Nephron progenitor cell (in vitro differentiated cells): ENCODE data around the gene PATJ.
"Not testable (repeated sequence)": the region's sequence is repeated elsewhere in the genome, so short reads cannot be mapped to it uniquely, and the experiment has no call there.

Experiments used
- DNase-seq: peaks from one replicate; pipeline ENCODE4 v3.0.0; 2021
- H3K27ac Mint-ChIP-seq: 2 replicates; pipeline ENCODE4 v1.8.0; 2021; ENCODE audit warnings: mild to moderate bottlenecking, moderate library complexity, mixed read lengths
- H3K27me3 Mint-ChIP-seq: 2 replicates; pipeline ENCODE4 v1.8.0; 2021; ENCODE audit warnings: mild to moderate bottlenecking, low read depth, mixed read lengths; ENCODE audit not compliant: poor library complexity
- H3K36me3 Mint-ChIP-seq: 2 replicates; pipeline ENCODE4 v1.8.0; 2021; ENCODE audit warnings: low read depth, mixed read lengths
- H3K4me1 Mint-ChIP-seq: 2 replicates; pipeline ENCODE4 v1.8.0; 2021; ENCODE audit warnings: mixed read lengths
- H3K4me3 Mint-ChIP-seq: 2 replicates; pipeline ENCODE4 v1.8.0; 2021; ENCODE audit warnings: mild to moderate bottlenecking, moderate library complexity, mixed read lengths
- H3K9me3 Mint-ChIP-seq: 2 replicates; pipeline ENCODE4 v1.8.0; 2021; ENCODE audit warnings: mild to moderate bottlenecking, moderate library complexity, mixed read lengths
- TF ChIP-seq, protein P1 (sequence below): fragments of 200-600 bp; sonication (generic); IDR thresholded peaks from 2 replicates; pipeline ENCODE4 v1.5.0; 2021; ENCODE audit warnings: antibody characterized with exemption

The PATJ gene

DNA sequence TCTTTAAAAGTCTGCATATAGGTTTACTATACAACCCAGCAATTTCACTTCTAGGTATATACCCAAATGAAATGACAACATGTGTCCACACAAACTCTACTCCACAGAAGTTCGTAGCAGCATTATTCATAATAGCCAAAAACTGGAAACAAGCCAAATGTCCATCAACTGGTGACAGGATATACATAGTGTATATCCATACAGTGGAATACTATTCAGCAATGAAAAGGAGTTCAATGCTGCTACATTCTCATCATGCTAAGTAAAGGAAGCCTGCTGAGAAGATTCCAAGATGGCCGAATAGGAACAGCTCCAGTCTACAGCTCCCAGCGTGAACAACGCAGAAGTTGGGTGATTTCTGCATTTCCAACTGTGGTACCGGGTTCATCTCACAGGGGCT is 200.6 kb downstream of the PATJ start:
- Mint-ChIP-seq H3K4me1 (no peaks in the 10 kb centered on the region), H3K9me3 (peaks cover 38% of the 10 kb centered on the region), H3K27me3 (no peaks in the 10 kb centered on the region), H3K36me3 (peaks cover 26% of the 10 kb centered on the region), H3K4me3 (no peak overlapping the region), H3K27ac (no peak overlapping the region)
- TF ChIP-seq, protein P1, sequence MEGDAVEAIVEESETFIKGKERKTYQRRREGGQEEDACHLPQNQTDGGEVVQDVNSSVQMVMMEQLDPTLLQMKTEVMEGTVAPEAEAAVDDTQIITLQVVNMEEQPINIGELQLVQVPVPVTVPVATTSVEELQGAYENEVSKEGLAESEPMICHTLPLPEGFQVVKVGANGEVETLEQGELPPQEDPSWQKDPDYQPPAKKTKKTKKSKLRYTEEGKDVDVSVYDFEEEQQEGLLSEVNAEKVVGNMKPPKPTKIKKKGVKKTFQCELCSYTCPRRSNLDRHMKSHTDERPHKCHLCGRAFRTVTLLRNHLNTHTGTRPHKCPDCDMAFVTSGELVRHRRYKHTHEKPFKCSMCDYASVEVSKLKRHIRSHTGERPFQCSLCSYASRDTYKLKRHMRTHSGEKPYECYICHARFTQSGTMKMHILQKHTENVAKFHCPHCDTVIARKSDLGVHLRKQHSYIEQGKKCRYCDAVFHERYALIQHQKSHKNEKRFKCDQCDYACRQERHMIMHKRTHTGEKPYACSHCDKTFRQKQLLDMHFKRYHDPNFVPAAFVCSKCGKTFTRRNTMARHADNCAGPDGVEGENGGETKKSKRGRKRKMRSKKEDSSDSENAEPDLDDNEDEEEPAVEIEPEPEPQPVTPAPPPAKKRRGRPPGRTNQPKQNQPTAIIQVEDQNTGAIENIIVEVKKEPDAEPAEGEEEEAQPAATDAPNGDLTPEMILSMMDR: no peak
- no peak for DNase-seq

GRCh38 chr1:61948685-61949084 is 206.4 kb downstream of the PATJ start:
- H3K27me3 Mint-ChIP-seq, DNase-seq, H3K27ac Mint-ChIP-seq, H3K4me3 Mint-ChIP-seq: not testable (repeated sequence)
- Mint-ChIP-seq H3K36me3 (peaks cover 10% of the 10 kb centered on the region), H3K9me3 (peaks cover 27% of the 10 kb centered on the region), H3K4me1 (peaks cover 11% of the 10 kb centered on the region)

DNA sequence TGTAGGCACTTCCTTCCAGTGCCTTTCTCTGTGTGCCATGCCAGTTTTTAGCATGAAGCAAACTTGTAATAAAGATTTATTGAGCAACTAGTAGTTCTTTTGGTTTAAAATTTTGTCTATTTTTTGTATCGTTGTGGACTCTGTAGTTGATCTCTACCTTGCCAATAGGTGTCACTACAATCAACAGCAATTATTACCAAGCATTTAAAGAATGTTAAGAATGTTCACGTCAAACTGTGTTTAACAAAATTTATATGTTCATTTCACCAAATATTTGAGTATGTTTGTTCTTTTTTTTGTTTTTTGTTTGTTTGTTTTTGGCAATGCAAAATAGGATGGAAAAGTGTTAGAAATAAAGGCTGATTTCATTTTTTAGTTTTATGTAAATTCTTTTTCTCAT is 208.1 kb downstream of the PATJ start:
- Mint-ChIP-seq H3K4me3 (no peak overlapping the region), H3K4me1 (peaks cover 11% of the 10 kb centered on the region), H3K27ac (no peak overlapping the region), H3K36me3 (no peaks in the 10 kb centered on the region), H3K27me3 (no peaks in the 10 kb centered on the region), H3K9me3 (peaks cover 10% of the 10 kb centered on the region)
- TF ChIP-seq, protein P1: peak; percentile 32
- DNase-seq: no peak

GRCh38 chr1:61951731-61952580 is 209.7 kb downstream of the PATJ start:
- Mint-ChIP-seq H3K27ac (no peak overlapping the region), H3K4me3 (no peak overlapping the region), H3K4me1 (peaks cover 11% of the 10 kb centered on the region), H3K9me3 (peaks cover 5% of the 10 kb centered on the region), H3K27me3 (no peaks in the 10 kb centered on the region), H3K36me3 (no peaks in the 10 kb centered on the region)
- TF ChIP-seq, protein P1: no peak
- no peak for DNase-seq

GRCh38 chr1:61952675-61953074 is 210.4 kb downstream of the PATJ start:
- Mint-ChIP-seq H3K27me3 (no peaks in the 10 kb centered on the region), H3K27ac (no peak overlapping the region), H3K4me3 (no peak overlapping the region), H3K9me3 (peaks cover under 1% of the 10 kb centered on the region), H3K36me3 (no peaks in the 10 kb centered on the region), H3K4me1 (peaks cover 11% of the 10 kb centered on the region)
- TF ChIP-seq, protein P1: no peak
- DNase-seq: no peak

DNA sequence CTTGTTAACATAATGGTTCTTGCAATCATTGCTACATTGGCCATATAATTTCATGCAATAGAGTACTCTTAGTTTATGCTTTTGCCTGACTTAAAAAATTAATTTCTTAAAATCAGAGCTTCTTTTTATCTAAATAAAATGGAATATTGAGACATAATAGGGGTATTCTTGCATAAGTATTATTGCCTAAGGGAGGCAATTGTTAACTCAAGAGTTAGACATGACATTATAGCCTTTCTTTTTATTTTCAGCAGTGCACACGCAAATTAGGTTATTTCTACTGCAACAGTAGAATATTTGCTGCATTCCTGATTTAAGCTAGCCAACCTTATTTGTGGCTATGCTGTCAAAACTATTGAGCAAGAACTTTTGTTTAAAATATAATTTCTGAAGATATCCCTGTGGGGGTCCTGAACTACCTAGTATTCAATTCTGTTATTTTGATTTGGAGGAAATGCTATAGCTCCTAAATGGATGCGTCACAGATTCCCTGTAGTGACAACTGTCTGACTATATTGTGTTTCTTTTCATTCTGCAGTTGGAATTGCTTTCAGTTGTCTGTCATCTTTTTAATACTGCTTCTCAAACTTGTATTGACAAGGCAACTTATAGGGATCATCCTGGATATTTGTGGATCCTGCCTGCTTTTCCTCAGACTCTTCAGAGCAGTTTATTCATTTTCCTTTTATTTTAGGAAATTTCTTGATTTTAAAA is 211.0 kb downstream of the PATJ start:
- H3K4me1 Mint-ChIP-seq: peaks cover 11% of the 10 kb centered on the region
- H3K27me3 Mint-ChIP-seq: no peaks in the 10 kb centered on the region
- no peak for DNase-seq
- no peak overlapping the region for H3K4me3 Mint-ChIP-seq
- no peaks in the 10 kb centered on the region for H3K9me3 Mint-ChIP-seq
- H3K27ac Mint-ChIP-seq: no peak overlapping the region
- TF ChIP-seq, protein P1: no peak
- no peaks in the 10 kb centered on the region for H3K36me3 Mint-ChIP-seq
